ENCODE measurements around the gene SLC35F3. TPM values are rescaled to one million over a fixed set of nuclear protein-coding genes. Genes with fewer than 3 reads are reported as not detected.
A peak's percentile ranks its signal among the peaks of the same experiment; 100 is the strongest.

Gene SLC35F3
- total RNA-seq, 4 donors from 2014 or later: 0.36 to 1.4 (median 0.54) TPM

- Histone ChIP-seq H3K9me3 (no peaks in the 10 kb centered on the region), H3K4me1 (peaks cover 20% of the 10 kb centered on the region), H3K27ac (no peak overlapping the region), H3K4me3 (peak overlapping the region; percentile 47), H3K27me3 (peaks cover 33% of the 10 kb centered on the region), H3K36me3 (no peaks in the 10 kb centered on the region)
- no peak for DNase-seq (ENCODE audit: low spot score in 2 of 2)
- TF ChIP-seq CTCF (IDR thresholded peaks at IDR 0.05): no peak
- no peak for TF ChIP-seq POLR2AphosphoS5 (IDR thresholded peaks at IDR 0.05)
- TF ChIP-seq EP300 (IDR thresholded peaks at IDR 0.05): no peak
- TF ChIP-seq POLR2A (IDR thresholded peaks at IDR 0.05): no peak
- 0% methylated on average over 17 of the region's 69 CpGs for WGBS
Observed at GRCh38 chr1:234214129-234214910, 309.8 kb downstream of the SLC35F3 start.

- H3K4me1 ChIP-seq: peaks cover 20% of the 10 kb centered on the region
- H3K27ac ChIP-seq: no peak overlapping the region
- peak overlapping the region; percentile 47 for H3K4me3 ChIP-seq
- H3K36me3 ChIP-seq: no peaks in the 10 kb centered on the region
- no peak for DNase-seq (ENCODE audit: low spot score in 2 of 2)
- peaks cover 33% of the 10 kb centered on the region for H3K27me3 ChIP-seq
- WGBS: 24% methylated on average over 18 of the region's 20 CpGs
- H3K9me3 ChIP-seq: no peaks in the 10 kb centered on the region
- TF ChIP-seq EP300 (IDR thresholded peaks at IDR 0.05): no peak
- no peak for TF ChIP-seq POLR2A (IDR thresholded peaks at IDR 0.05)
- TF ChIP-seq CTCF (IDR thresholded peaks at IDR 0.05): no peak
- TF ChIP-seq POLR2AphosphoS5 (IDR thresholded peaks at IDR 0.05): no peak
Observed at GRCh38 chr1:234214911-234215892, 310.7 kb downstream of the SLC35F3 start.

- Histone ChIP-seq H3K9me3 (no peaks in the 10 kb centered on the region), H3K27ac (no peak overlapping the region), H3K4me3 (no peak overlapping the region), H3K4me1 (peaks cover 20% of the 10 kb centered on the region), H3K36me3 (no peaks in the 10 kb centered on the region), H3K27me3 (peaks cover 37% of the 10 kb centered on the region)
- TF ChIP-seq POLR2AphosphoS5 (IDR thresholded peaks at IDR 0.05) (no peak), EP300 (IDR thresholded peaks at IDR 0.05) (no peak), POLR2A (IDR thresholded peaks at IDR 0.05) (no peak), CTCF (IDR thresholded peaks at IDR 0.05) (no peak)
- no peak for DNase-seq (ENCODE audit: low spot score in 2 of 2)
- WGBS: 63% methylated on average over 7 of the region's 8 CpGs
Observed at GRCh38 chr1:234216116-234216703, 311.7 kb downstream of the SLC35F3 start.

GRCh38 chr1:234217316-234217840 lies 312.9 kb downstream of the SLC35F3 start:
- Histone ChIP-seq H3K27me3 (peaks cover 47% of the 10 kb centered on the region), H3K4me1 (peaks cover 20% of the 10 kb centered on the region), H3K9me3 (no peaks in the 10 kb centered on the region), H3K36me3 (no peaks in the 10 kb centered on the region), H3K27ac (no peak overlapping the region), H3K4me3 (no peak overlapping the region)
- 53% methylated on average over 4 of the region's 4 CpGs for WGBS
- DNase-seq (ENCODE audit: low spot score in 2 of 2): no peak
- TF ChIP-seq POLR2A (IDR thresholded peaks at IDR 0.05): no peak

- Histone ChIP-seq H3K4me3 (no peak overlapping the region), H3K9me3 (no peaks in the 10 kb centered on the region), H3K27ac (no peak overlapping the region), H3K4me1 (peaks cover 20% of the 10 kb centered on the region), H3K27me3 (peaks cover 53% of the 10 kb centered on the region), H3K36me3 (no peaks in the 10 kb centered on the region)
- WGBS: 84% methylated on average over 3 of the region's 3 CpGs
- no peak for TF ChIP-seq CTCF (IDR thresholded peaks at IDR 0.05)
- TF ChIP-seq POLR2AphosphoS5 (IDR thresholded peaks at IDR 0.05): no peak
- no peak for TF ChIP-seq POLR2A (IDR thresholded peaks at IDR 0.05)
- no peak for TF ChIP-seq EP300 (IDR thresholded peaks at IDR 0.05)
- DNase-seq (ENCODE audit: low spot score in 2 of 2): no peak
Observed at GRCh38 chr1:234218078-234218477, 313.6 kb downstream of the SLC35F3 start.

Measured in suprapubic skin (tissue), 4 donors.